ENCODE data around the gene ATG7. TPM values are rescaled to one million over a fixed set of nuclear protein-coding genes. Genes with fewer than 3 reads are reported as not detected.
"Not testable (repeated sequence)": the region's sequence is repeated elsewhere in the genome, so short reads cannot be mapped to it uniquely, and the experiment has no call there.

The ATG7 gene
- total RNA-seq, 6 experiments from 2014 or later = 44.5 to 53.0 (median 49.3) TPM

- peaks cover 6% of the 10 kb centered on the region for H3K9me3 Mint-ChIP-seq
- no peak for DNase-seq
- no peaks in the 10 kb centered on the region; the same call in 1 of the 2 replicates for H3K27me3 Mint-ChIP-seq (ENCODE audit: insufficient read depth)
- TF ChIP-seq, protein P1, sequence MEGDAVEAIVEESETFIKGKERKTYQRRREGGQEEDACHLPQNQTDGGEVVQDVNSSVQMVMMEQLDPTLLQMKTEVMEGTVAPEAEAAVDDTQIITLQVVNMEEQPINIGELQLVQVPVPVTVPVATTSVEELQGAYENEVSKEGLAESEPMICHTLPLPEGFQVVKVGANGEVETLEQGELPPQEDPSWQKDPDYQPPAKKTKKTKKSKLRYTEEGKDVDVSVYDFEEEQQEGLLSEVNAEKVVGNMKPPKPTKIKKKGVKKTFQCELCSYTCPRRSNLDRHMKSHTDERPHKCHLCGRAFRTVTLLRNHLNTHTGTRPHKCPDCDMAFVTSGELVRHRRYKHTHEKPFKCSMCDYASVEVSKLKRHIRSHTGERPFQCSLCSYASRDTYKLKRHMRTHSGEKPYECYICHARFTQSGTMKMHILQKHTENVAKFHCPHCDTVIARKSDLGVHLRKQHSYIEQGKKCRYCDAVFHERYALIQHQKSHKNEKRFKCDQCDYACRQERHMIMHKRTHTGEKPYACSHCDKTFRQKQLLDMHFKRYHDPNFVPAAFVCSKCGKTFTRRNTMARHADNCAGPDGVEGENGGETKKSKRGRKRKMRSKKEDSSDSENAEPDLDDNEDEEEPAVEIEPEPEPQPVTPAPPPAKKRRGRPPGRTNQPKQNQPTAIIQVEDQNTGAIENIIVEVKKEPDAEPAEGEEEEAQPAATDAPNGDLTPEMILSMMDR (IDR thresholded peaks at IDR 0.05) = no peak
- H3K36me3 Mint-ChIP-seq (ENCODE audit: low read depth) = peaks cover 38% of the 10 kb centered on the region
- no peak overlapping the region for H3K4me3 Mint-ChIP-seq
- no peak overlapping the region for H3K27ac Mint-ChIP-seq
- H3K4me1 Mint-ChIP-seq (ENCODE audit: low read depth) = no peaks in the 10 kb centered on the region
Measured at GRCh38 chr3:11401434-11401833, 129.2 kb downstream of the ATG7 start.

- TF ChIP-seq, protein P1 (IDR thresholded peaks at IDR 0.05) = no peak
- Mint-ChIP-seq H3K27ac (no peak overlapping the region), H3K9me3 (peaks cover 32% of the 10 kb centered on the region), H3K4me3 (no peak overlapping the region), H3K36me3 (ENCODE audit: low read depth) (peaks cover 63% of the 10 kb centered on the region), H3K27me3 (ENCODE audit: insufficient read depth) (no peaks in the 10 kb centered on the region; the same call in none of the 2 replicates), H3K4me1 (ENCODE audit: low read depth) (no peaks in the 10 kb centered on the region)
- no peak for DNase-seq
Measured at GRCh38 chr3:11405323-11405722, 133.1 kb downstream of the ATG7 start.

DNA sequence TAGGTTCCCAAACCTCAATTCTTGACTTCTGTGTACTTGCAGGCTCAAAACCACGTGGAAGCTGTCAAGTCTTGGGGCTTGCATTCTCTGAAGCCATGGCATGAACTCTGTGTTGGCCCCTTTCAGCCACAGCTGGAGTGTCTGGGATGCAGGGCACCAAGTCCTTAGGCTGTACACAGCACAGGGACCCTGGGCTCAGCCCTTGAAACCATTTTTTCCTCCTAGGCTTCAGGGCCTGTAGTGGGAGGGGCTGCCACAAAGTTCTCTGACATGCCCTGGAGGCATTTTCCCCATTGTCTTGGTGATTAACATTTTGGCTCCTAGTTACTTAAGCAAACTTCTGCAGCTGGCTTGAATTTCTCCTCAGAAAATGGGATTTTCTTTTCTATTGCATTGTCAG, 135.4 kb downstream of the ATG7 start:
- Mint-ChIP-seq H3K27ac (no peak overlapping the region), H3K4me1 (ENCODE audit: low read depth) (0 out of 2 replicates have a peak, but pooled peaks cover 5% of the 10 kb centered on the region), H3K4me3 (no peak overlapping the region), H3K27me3 (ENCODE audit: insufficient read depth) (no peaks in the 10 kb centered on the region; the same call in 1 of the 2 replicates), H3K9me3 (peaks cover 32% of the 10 kb centered on the region), H3K36me3 (ENCODE audit: low read depth) (peaks cover 75% of the 10 kb centered on the region)
- no peak for DNase-seq
- TF ChIP-seq, protein P1 (IDR thresholded peaks at IDR 0.05) = no peak

DNA sequence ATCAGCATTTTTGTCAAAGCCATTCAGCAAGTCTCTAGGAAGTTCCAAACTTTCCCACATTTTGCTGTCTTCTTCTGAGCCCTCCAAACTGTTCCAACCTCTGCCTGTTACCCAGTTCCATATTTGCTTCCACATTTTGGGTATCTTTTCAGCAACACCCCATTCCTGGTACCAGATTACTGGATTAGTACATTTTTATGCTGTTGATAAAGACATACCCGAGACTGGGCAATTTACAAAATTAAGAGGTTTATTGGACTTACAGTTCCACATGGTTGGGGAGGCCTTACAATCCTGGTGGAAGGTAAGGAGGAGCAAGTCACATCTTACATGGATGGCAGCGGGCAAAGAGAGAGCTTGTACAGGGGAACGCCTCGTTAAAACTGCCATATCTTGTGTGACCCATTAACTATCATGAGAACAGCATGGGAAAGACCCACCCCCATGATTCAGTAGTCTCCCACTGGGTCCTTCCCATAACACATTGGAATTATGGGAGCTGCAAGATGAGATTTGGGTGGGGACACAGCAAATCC, 136.2 kb downstream of the ATG7 start:
- H3K27me3 Mint-ChIP-seq (ENCODE audit: insufficient read depth); H3K4me3 Mint-ChIP-seq; H3K4me1 Mint-ChIP-seq (ENCODE audit: low read depth); DNase-seq; H3K27ac Mint-ChIP-seq: not testable (repeated sequence)
- H3K9me3 Mint-ChIP-seq = peaks cover 32% of the 10 kb centered on the region
- peaks cover 71% of the 10 kb centered on the region for H3K36me3 Mint-ChIP-seq (ENCODE audit: low read depth)

DNA sequence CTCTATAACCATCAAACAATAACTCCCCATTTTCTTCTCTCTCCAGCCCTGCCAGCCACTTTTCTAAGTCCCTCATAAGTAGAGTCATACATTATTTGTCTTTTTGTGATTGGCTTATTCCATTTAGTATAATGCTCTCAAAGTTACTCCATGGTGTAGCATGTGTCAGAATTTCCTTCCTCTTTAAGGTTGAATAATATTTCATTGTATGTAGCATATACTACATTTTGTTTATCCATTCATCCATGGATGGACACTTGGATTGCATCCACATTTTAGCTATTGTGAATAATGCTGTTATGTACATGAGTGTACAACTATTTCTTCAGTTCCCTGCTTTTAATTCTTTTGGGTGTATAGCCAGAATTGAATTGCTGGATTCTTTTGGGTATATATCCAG, 138.4 kb downstream of the ATG7 start:
- H3K27me3 Mint-ChIP-seq (ENCODE audit: insufficient read depth) = no peaks in the 10 kb centered on the region; the same call in none of the 2 replicates
- peaks cover 28% of the 10 kb centered on the region for H3K9me3 Mint-ChIP-seq
- no peak for DNase-seq
- H3K4me1 Mint-ChIP-seq (ENCODE audit: low read depth) = 0 out of 2 replicates have a peak, but pooled peaks cover 5% of the 10 kb centered on the region
- H3K4me3 Mint-ChIP-seq = no peak overlapping the region
- no peak overlapping the region for H3K27ac Mint-ChIP-seq
- TF ChIP-seq, protein P1 (IDR thresholded peaks at IDR 0.05) = no peak
- peaks cover 69% of the 10 kb centered on the region for H3K36me3 Mint-ChIP-seq (ENCODE audit: low read depth)

DNA sequence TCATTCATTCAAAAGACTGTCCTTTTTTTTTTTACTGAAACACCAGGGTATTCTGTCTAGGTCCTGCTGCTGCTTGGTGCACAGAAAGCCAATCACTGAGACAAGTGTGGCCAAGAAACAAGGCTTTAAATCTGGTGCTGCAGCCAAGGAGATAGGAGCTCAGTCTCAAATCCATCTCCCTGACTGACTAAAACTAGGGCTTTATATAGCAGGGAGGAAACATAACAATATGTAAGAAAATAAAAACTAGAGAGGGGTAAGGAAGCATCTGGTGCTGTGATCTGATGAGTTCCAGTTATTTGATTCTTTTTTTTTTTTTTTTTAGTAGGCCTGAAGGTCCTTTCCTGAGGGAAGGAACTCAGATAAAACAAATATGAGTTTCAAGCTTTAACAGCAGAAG, 139.8 kb downstream of the ATG7 start:
- Mint-ChIP-seq H3K4me1 (ENCODE audit: low read depth) (0 out of 2 replicates have a peak, but pooled peaks cover 5% of the 10 kb centered on the region), H3K36me3 (ENCODE audit: low read depth) (peaks cover 55% of the 10 kb centered on the region), H3K27me3 (ENCODE audit: insufficient read depth) (no peaks in the 10 kb centered on the region; the same call in none of the 2 replicates), H3K4me3 (no peak overlapping the region), H3K27ac (no peak overlapping the region), H3K9me3 (peaks cover 21% of the 10 kb centered on the region)
- DNase-seq = no peak
- TF ChIP-seq, protein P1 (IDR thresholded peaks at IDR 0.05) = no peak
